ENCODE data around the gene KDM7A.
A peak's percentile ranks its signal among the peaks of the same experiment; 100 is the strongest.

Gene KDM7A

GRCh38 chr7:140079121-140079536 is 97.7 kb downstream of the KDM7A start:
- H3K4me3 ChIP-seq (ENCODE audit: low read depth, low read length): no peak overlapping the region
- ChIA-PET POLR2A (interaction anchor here (0.7 kb wide), 1 partner anchor 239 kb away, joined by 8 read pairs; no protein-coding TSS in a partner anchor), CTCF (interaction anchor here (0.7 to 1.2 kb wide), 5 partner anchors 12 to 512 kb away, joined by 3 to 4 read pairs (median 3); no protein-coding TSS in a partner anchor)
- TF ChIP-seq CTCF (tag by site-specific recombination; IDR thresholded peaks at IDR 0.05) (peak; percentile 82), ZNF571 (tag by site-specific recombination; IDR thresholded peaks at IDR 0.05) (no peak), ZFP41 (tag by site-specific recombination; IDR thresholded peaks at IDR 0.05; ENCODE audit: borderline replicate concordance) (no peak), ZEB2 (tag by site-specific recombination; IDR thresholded peaks at IDR 0.05) (no peak), ZNF585B (tag by site-specific recombination; IDR thresholded peaks at IDR 0.05) (no peak), ZNF37A (tag by site-specific recombination; IDR thresholded peaks at IDR 0.05) (no peak), ZNF341 (tag by site-specific recombination; IDR thresholded peaks at IDR 0.05; ENCODE audit: low read depth) (peak; percentile 61), ZBTB17 (tag by site-specific recombination; IDR thresholded peaks at IDR 0.05) (0 out of 2 replicates have a peak, but pooled peaks have one; percentile 20)
- no peak overlapping the region for H3K27ac ChIP-seq (ENCODE audit: extremely low read depth, low read depth, low read length)
- H3K4me1 ChIP-seq (ENCODE audit: control insufficient read depth, insufficient read depth, low read length): no peaks in the 10 kb centered on the region
- no peaks in the 10 kb centered on the region for H3K9me3 ChIP-seq (ENCODE audit: control insufficient read depth, insufficient read depth, low read depth, low read length)
- no peaks in the 10 kb centered on the region for H3K36me3 ChIP-seq (ENCODE audit: control insufficient read depth in 2 of 2, insufficient read depth in 1 of 2, low read length in 2 of 2)

- H3K9me3 ChIP-seq (ENCODE audit: control insufficient read depth, insufficient read depth, low read depth, low read length): no peaks in the 10 kb centered on the region
- no peak overlapping the region for H3K4me3 ChIP-seq (ENCODE audit: low read depth, low read length)
- POLR2A ChIA-PET: interaction anchor here (0.7 kb wide), 1 partner anchor 240 kb away, joined by 8 read pairs; no protein-coding TSS in a partner anchor
- H3K27ac ChIP-seq (ENCODE audit: extremely low read depth, low read depth, low read length): no peak overlapping the region
- H3K4me1 ChIP-seq (ENCODE audit: control insufficient read depth, insufficient read depth, low read length): no peaks in the 10 kb centered on the region
- no peaks in the 10 kb centered on the region for H3K36me3 ChIP-seq (ENCODE audit: control insufficient read depth in 2 of 2, insufficient read depth in 1 of 2, low read length in 2 of 2)
- CTCF ChIA-PET: interaction anchor here (0.5 to 1.2 kb wide), 5 partner anchors 11 to 226 kb away, joined by 3 to 5 read pairs (median 4); no protein-coding TSS in a partner anchor
- TF ChIP-seq ZNF843 (tag by site-specific recombination; IDR thresholded peaks at IDR 0.05): no peak
- no peak for TF ChIP-seq ZBTB1 (tag by site-specific recombination; IDR thresholded peaks at IDR 0.05)
- TF ChIP-seq ZBTB21 (tag by site-specific recombination; IDR thresholded peaks at IDR 0.05): no peak
- TF ChIP-seq ZXDB (tag by site-specific recombination; IDR thresholded peaks at IDR 0.05): no peak
- no peak for TF ChIP-seq ZBTB44 (tag by site-specific recombination; IDR thresholded peaks at IDR 0.05)
- no peak for TF ChIP-seq GLI4 (tag by site-specific recombination; IDR thresholded peaks at IDR 0.05)
- no peak for TF ChIP-seq SALL2 (tag by site-specific recombination; IDR thresholded peaks at IDR 0.05; ENCODE audit: borderline replicate concordance)
- TF ChIP-seq ZNF157 (tag by site-specific recombination; IDR thresholded peaks at IDR 0.05): no peak
- no peak for TF ChIP-seq GLI2 (tag by site-specific recombination; IDR thresholded peaks at IDR 0.05; ENCODE audit: borderline replicate concordance, low read depth)
- no peak for TF ChIP-seq ZNF404 (tag by site-specific recombination; IDR thresholded peaks at IDR 0.05)
- TF ChIP-seq ZNF830 (tag by site-specific recombination; IDR thresholded peaks at IDR 0.05; ENCODE audit: low read depth): no peak
- TF ChIP-seq ZNF701 (tag by site-specific recombination; IDR thresholded peaks at IDR 0.05): no peak
- TF ChIP-seq ZNF76 (tag by site-specific recombination; IDR thresholded peaks at IDR 0.05; ENCODE audit: borderline replicate concordance, low read depth): no peak
- TF ChIP-seq ZNF670 (tag by site-specific recombination; IDR thresholded peaks at IDR 0.05; ENCODE audit: low read depth): no peak
Observed at GRCh38 chr7:140078392-140078791, 98.4 kb downstream of the KDM7A start.

Data from HEK293 (cell line).